ENCODE measurements around the gene HTR2C. TPM values are rescaled to one million over a fixed set of nuclear protein-coding genes. Genes with fewer than 3 reads are reported as not detected.

HTR2C gene
- total and polyA plus RNA-seq, 2 of the 13 experiments (the other 11 are each of a cell fraction or from before 2014, with no cell fraction given) = 0.01 TPM; not detected in 1

DNA sequence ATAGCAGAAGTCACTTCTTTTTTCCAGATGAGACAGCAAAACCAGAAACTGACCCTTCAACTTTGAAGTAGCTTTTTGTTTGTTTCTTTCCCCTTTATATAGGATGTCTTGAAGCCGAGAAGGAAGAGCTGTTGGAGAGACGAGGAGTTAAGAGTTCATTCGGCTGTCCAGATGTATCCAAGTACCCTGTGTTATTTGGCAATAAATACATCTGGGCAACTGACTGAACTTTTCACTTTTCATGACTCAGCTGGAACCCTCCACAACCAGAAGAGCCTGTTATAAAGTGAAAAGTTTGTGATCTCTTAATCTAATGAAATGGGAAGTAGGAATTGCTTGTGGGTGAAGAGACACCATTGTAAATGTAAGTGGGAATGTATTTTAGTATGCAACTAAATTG lies 131.2 kb downstream of the HTR2C start (continued):
- TF ChIP-seq CAMTA2 (CRISPR knock-in tag; IDR thresholded peaks at IDR 0.05; ENCODE audit: borderline replicate concordance) = no peak
- no peak for TF ChIP-seq FOXK2 (IDR thresholded peaks at IDR 0.05)
- no peak for TF ChIP-seq NFRKB (IDR thresholded peaks at IDR 0.05)

DNA sequence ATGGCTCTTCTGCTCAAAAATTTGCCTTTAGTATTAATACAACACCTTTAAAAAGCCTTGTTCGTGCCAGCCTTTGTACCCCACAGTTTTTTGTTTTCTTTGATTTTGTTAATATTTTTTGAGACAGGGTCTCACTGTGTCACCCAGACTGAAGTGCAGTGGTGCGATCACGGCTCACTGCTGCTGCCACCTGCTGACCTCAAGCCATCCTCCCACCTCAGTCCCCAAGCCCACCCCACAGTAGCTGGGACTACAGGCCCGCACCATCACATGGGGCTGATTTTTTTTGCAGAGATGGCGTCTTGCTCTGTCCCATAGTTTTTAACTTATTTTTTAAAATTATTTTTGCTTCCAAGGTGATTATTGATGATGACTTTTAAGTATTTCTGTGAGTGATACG lies 134.0 kb downstream of the HTR2C start:
- DNase-seq (ENCODE audit: low spot score) = no peak
- no peaks in the 10 kb centered on the region for H3K27me3 ChIP-seq (ENCODE audit: control insufficient read depth in 1 of 2, insufficient read depth in 2 of 2, low read length in 2 of 2)

More for the DNA sequence above, 134.0 kb downstream of the HTR2C start:
- Histone ChIP-seq H4K20me1 (ENCODE audit: insufficient read depth, low read length) (no peaks in the 10 kb centered on the region), H3K9me3 (ENCODE audit: low read length) (no peaks in the 10 kb centered on the region), H3K27ac (ENCODE audit: extremely low read length, insufficient read depth, low read length) (no peak overlapping the region), H3K4me3 (replicated peaks in 1 of 3; ENCODE audit: insufficient read depth in 1 of 3, low read depth in 2 of 3, low read length in 3 of 3) (no peak overlapping the region), H3K9ac (ENCODE audit: insufficient read depth, low read depth, low read length) (no peak overlapping the region), H2AFZ (ENCODE audit: low read length) (no peak overlapping the region), H3K36me3 (replicated peaks in 1 of 2; ENCODE audit: control insufficient read depth in 1 of 2, insufficient read depth in 2 of 2, low read length in 2 of 2) (no peaks in the 10 kb centered on the region), H3K4me1 (ENCODE audit: insufficient read depth, low read length) (no peaks in the 10 kb centered on the region), H3K4me2 (ENCODE audit: low read depth, low read length) (no peak overlapping the region), H3K79me2 (ENCODE audit: insufficient read depth, low read length) (no peaks in the 10 kb centered on the region)
- FAIRE-seq (peak; percentile 90), ATAC-seq (peak; percentile 90)
- CTCF ChIA-PET (ENCODE audit: low intra/inter-chr PET ratio, low total read pairs) = no interaction called here
- intact Hi-C loops (cut with micrococcal nuclease; ENCODE audit: unreplicated experiment) (no loop called here), in situ Hi-C loops (cut with HindIII; ENCODE audit: extremely low pct_ligation_motif_present, low pct_unique_long_range_greater_than_20kb) (no loop called here)
- no TSS peak for BruUV-seq (replicated peaks)
- POLR2A ChIA-PET = no interaction called here
- TF ChIP-seq ZNF138 (CRISPR knock-in tag; IDR thresholded peaks at IDR 0.05; ENCODE audit: low read depth) (no peak), ZNF3 (CRISPR knock-in tag; IDR thresholded peaks at IDR 0.05) (no peak), MED8 (CRISPR knock-in tag; IDR thresholded peaks at IDR 0.05; ENCODE audit: insufficient replicate concordance) (no peak), ZFYVE20 (CRISPR knock-in tag; IDR thresholded peaks at IDR 0.05; ENCODE audit: borderline replicate concordance, low read depth) (no peak)
- TF ChIP-seq, protein P1, sequence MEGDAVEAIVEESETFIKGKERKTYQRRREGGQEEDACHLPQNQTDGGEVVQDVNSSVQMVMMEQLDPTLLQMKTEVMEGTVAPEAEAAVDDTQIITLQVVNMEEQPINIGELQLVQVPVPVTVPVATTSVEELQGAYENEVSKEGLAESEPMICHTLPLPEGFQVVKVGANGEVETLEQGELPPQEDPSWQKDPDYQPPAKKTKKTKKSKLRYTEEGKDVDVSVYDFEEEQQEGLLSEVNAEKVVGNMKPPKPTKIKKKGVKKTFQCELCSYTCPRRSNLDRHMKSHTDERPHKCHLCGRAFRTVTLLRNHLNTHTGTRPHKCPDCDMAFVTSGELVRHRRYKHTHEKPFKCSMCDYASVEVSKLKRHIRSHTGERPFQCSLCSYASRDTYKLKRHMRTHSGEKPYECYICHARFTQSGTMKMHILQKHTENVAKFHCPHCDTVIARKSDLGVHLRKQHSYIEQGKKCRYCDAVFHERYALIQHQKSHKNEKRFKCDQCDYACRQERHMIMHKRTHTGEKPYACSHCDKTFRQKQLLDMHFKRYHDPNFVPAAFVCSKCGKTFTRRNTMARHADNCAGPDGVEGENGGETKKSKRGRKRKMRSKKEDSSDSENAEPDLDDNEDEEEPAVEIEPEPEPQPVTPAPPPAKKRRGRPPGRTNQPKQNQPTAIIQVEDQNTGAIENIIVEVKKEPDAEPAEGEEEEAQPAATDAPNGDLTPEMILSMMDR (CRISPR knock-in tag; IDR thresholded peaks at IDR 0.05) = peak; percentile 59
- TF ChIP-seq, protein P2, sequence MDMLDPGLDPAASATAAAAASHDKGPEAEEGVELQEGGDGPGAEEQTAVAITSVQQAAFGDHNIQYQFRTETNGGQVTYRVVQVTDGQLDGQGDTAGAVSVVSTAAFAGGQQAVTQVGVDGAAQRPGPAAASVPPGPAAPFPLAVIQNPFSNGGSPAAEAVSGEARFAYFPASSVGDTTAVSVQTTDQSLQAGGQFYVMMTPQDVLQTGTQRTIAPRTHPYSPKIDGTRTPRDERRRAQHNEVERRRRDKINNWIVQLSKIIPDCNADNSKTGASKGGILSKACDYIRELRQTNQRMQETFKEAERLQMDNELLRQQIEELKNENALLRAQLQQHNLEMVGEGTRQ (IDR thresholded peaks at IDR 0.05; ENCODE audit: low read depth, low read length) = no peak
- TF ChIP-seq, protein P2 (CRISPR knock-in tag; IDR thresholded peaks at IDR 0.05; ENCODE audit: borderline replicate concordance) = no peak
- WGBS (ENCODE audit: low lambda C conversion rate) = 1% methylated on average over 6 of the region's 6 CpGs

Data from HepG2 (cell line).